Fibroblast of mammary gland (primary cell): Measurements from ENCODE around the gene GEMIN8.

ENCODE experiments used
- DNase-seq: peaks from one replicate; pipeline ENCODE4 v3.0.0-alpha.2; 2010; ENCODE audit warnings: low read depth
- H3K4me3 ChIP-seq: 2 replicates; pipeline ENCODE4 v1.5.1; 2011; ENCODE audit warnings: low read depth, mild to moderate bottlenecking, low read length, moderate library complexity; ENCODE audit not compliant: control insufficient read depth
- TF ChIP-seq, protein P1 (sequence below): conservative IDR thresholded peaks from 2 replicates; pipeline ENCODE4 v1.5.1; 2011; ENCODE audit warnings: low read depth, low read length, inconsistent platforms; ENCODE audit not compliant: control insufficient read depth, insufficient read depth

Gene GEMIN8

DNA sequence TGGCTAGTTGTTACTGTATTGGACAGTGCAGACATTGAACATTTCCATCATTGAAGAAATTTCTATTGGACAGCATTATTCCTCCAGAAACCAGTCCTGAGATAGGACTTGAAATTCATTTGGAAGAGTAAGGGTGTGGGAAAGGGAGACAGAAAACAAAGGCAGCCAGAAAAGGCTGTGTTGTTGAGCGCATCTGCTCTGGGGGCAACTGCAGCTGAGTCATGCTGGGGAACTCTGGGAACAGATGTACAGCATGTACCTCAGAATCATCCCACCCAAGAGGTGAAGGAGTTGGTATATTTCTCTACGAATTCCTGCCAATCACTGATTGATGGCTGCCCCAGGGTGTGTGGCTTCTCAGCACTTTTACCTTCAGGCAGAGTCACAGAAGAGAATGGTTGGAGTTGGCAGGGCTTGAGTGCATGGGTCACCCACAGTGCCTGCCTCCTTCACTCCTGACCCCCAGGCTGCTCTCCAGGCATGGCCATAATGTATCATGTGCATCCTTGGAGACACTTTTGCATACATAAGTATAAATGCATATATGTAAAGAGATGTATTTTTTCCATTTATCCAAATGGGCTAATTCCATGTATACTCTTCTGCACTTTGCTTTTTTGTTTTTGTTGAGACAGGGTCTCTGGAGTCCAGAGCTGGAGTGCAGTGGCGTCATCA lies 39.4 kb downstream of the GEMIN8 start:
- no peak overlapping the region for H3K4me3 ChIP-seq
- DNase-seq, result peak; percentile 63
- TF ChIP-seq, protein P1, sequence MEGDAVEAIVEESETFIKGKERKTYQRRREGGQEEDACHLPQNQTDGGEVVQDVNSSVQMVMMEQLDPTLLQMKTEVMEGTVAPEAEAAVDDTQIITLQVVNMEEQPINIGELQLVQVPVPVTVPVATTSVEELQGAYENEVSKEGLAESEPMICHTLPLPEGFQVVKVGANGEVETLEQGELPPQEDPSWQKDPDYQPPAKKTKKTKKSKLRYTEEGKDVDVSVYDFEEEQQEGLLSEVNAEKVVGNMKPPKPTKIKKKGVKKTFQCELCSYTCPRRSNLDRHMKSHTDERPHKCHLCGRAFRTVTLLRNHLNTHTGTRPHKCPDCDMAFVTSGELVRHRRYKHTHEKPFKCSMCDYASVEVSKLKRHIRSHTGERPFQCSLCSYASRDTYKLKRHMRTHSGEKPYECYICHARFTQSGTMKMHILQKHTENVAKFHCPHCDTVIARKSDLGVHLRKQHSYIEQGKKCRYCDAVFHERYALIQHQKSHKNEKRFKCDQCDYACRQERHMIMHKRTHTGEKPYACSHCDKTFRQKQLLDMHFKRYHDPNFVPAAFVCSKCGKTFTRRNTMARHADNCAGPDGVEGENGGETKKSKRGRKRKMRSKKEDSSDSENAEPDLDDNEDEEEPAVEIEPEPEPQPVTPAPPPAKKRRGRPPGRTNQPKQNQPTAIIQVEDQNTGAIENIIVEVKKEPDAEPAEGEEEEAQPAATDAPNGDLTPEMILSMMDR, result no peak

DNA sequence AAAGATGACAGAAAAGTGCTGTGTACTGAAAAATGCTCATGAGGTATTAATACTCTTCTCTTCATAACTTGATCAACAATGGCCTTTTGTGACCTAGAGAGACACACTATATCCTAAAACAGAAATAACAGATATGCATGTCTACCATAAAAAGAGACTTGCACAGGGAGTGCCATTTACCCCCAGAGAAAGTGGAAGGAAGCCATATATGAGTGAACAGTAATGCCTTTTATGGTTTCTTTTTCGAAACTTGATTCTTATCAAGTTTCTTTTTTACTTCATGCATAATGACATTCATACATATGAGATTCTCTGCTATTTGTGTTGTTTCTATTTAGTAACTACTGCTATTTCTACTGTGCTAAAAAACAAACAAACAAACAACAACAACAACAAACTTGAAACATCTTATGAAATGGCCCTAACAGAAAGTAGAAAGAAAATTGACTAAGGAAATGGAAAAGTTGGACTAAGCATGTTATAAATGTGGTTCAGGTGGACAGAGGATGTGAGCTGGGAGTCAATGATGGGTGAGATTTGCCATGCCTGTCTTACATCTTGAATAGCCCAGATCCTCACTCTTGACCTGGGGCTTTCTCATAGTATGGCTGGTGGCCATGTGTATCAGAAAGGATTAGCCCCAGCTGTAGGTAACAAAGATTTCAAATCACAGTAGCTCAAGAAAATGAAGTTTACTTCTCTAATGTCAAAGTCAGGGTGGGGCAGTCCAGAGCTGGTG lies 43.8 kb downstream of the GEMIN8 start:
- H3K4me3 ChIP-seq, result no peak overlapping the region
- TF ChIP-seq, protein P1, result no peak
- no peak for DNase-seq

DNA sequence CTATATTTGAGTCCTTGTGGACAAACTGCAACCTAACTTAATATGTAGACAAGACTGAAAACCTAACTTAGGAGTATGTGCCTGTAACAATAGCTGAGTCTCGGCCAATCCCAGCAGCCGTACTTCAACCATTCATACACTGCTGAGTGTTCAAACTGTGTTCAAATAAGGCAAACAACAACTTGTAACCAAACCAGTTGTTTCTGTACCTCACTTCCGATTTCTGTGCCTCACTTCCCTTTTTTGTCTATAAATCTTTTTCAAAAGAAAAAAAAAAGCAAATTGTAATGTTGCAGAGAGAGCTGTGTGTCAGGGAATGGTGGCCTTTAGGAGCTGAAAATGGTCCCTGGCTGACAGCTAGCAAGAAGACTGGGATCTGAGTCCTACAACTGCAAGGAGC lies 46.0 kb downstream of the GEMIN8 start:
- H3K4me3 ChIP-seq, result no peak overlapping the region
- DNase-seq, result no peak
- TF ChIP-seq, protein P1, result no peak

DNA sequence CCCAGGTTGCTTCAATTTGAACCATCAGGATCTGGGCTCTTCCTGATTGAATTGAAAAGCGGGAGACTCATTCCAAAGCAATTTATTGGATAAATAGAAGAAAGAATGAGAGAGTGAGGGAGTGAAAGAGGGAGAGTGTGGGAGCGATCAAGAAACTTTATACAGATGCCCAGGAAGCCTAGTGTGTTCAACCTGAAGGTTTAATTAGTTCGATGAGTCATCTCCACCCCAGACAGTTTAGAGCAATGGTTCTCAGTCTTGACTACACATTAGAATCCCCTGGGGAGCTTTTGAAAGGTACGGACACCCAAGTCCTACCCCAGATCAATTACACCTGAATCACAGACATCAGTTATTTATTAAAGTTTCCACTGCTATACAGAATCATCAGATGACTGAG lies 61.5 kb downstream of the GEMIN8 start:
- TF ChIP-seq, protein P1, result no peak
- DNase-seq, result no peak
- no peak overlapping the region for H3K4me3 ChIP-seq

DNA sequence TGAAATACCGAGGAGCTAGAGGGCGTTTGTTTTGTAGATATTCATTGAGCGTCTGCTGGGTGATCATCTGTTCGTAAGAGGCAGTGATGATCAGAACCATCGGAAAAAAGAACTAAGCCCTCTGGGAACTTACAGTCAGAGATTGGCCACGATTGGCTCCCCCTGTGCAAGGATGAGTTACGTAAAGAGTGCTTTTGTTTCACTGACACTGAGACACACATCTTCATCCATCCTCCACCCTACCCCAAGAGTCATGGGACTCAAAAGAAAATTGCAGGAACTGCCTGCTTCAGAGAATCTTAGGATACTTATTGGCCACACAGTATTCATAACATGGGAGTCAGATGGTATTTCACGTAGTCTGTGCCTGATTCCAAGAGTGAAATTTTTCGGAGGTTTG lies 62.1 kb downstream of the GEMIN8 start:
- no peak for DNase-seq
- TF ChIP-seq, protein P1, result no peak
- no peak overlapping the region for H3K4me3 ChIP-seq

DNA sequence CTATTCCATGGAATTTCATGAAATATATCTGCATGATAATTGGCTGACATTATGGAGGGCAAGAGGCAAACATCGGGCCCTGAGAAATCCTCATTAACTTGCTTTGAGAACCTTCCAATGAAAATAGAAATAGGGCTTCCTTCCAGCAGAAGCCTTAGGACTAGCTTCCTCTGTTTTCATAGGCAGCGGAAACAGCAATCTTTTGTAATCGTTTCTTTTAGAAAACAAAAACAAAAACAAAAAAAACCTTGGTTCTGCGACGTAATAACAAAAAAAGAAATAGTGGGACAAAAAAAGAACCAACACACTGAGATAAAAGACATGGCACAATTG lies 62.9 kb downstream of the GEMIN8 start:
- H3K4me3 ChIP-seq, result no peak overlapping the region
- TF ChIP-seq, protein P1, result no peak
- no peak for DNase-seq
